ENCODE measurements around the gene EBNA1BP2.
"Not testable (repeated sequence)": the region's sequence is repeated elsewhere in the genome, so short reads cannot be mapped to it uniquely, and the experiment has no call there.

Gene EBNA1BP2

DNA sequence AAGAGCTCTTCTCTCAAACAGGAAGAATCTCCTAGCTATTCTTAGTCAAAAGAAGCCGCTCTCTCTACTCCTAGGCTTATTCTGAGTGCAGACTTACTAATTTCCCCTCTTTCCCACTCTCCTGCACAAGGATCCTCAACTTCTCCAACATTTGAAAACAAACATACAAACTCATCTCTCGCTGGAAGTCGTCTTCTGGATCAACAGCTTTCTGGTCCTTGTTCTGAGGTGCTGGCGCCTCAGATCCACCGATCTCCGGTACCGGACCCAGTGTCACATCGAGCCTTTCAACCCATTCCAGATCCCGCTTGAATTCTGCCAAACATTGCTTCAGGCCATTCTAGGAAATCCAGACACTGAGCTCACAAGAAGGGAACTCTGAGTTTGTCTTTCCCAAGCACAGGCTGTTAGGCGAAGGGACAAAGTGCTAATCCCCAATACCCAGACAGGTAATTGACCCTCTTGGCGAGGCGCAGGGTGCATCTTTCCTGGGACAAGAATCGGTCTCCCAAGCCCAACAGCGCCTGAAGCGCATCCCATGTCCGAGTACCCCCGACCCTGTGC is 696 bp downstream of the EBNA1BP2 start:
- DNase-seq (ENCODE audit: low spot score), result no peak

DNA sequence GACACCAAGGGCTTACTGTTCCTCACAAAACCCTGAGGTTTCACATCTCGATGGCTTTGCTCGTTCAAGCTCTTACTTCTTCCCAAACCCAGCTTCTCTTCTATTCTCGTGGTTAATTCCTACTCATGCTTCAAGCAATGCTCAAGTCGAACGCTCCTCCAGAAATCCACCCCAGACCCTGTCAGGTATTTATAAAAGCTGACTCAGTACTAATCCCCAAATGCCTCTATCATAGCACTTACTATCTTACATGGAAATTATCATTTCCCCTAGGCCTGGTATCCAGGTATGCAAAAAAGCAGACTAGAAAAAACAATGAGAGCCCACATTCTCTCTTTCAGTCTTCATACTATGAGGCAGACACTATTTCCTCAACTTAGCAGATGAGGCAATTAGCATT is 6.3 kb downstream of the EBNA1BP2 start:
- no peak for DNase-seq (ENCODE audit: low spot score)

DNA sequence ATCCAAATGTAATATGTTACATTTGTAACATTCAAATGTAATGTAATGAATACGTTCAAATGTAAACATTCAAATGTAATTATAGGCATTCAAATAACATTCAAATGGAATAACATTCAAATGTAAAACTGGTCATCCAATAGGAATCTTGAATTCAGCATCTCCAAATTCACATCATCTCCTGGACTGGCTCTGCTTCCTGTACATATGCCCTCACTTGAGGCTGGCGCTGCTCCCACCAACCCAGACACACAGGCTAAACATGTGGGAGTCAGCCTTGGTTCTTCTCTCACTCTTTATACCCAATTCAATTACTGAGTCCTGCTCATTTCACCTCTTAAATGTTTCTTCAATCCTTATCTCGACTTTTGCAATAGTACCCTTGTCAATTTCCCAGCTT is 6.9 kb downstream of the EBNA1BP2 start:
- no peak for DNase-seq (ENCODE audit: low spot score)

DNA sequence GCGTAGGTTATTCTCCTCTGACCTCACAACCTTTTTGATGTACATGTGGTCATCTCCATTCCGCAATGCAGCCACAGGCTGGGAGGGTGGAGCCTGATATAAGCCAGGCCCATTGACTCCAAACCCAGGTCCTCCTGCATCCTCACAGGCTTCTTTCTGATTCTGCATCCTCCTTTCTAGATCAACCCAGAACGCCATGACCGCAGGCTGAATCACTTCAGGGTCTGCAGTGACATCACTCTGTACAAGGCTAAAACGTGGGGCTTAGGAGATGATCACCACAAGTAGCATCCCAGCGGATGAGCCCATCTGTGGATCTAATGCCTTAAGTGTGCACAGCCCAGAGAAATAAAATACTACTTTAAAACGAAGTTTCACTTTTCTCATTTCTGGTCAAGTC is 16.1 kb downstream of the EBNA1BP2 start:
- DNase-seq (ENCODE audit: low spot score), result no peak

DNA sequence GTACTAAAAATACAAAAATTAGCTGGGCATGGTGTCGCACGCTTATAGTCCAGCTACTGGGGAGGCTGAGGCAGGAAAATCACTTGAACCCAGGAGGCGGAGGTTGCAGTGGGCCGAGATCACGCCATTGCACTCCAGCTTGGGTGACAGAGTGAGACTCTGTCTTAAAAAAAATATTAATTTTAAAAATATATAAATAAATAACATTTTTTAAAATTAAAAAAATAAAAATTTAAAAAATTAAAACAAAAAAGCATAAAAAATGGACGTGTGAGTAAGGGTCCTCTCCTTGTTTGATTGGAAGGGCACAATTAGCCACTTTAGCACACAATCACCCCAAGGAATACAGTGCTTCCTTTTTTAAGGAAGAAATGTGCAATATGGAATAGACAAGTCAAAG is 18.6 kb downstream of the EBNA1BP2 start:
- no peak for DNase-seq (ENCODE audit: low spot score)

DNA sequence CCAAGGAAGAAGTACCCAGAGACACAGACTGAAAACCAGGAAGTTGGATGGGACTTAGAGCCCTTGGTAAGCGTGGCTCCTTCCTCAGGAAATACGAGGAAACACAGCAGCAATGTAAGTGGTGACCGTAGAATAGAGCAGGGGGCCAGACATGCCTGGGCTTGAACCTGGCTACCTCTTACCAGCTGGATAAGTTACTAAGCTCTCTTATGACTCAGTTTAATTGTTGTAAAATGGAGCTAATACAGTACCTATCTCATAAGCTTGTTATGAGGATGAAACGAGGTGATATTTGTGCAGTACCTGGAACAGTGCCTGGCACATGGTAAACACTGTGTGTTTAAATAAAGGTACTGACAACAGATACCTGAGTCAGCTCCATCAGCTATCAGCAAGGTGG is 19.2 kb downstream of the EBNA1BP2 start:
- DNase-seq (ENCODE audit: low spot score), result peak; percentile 45

DNA sequence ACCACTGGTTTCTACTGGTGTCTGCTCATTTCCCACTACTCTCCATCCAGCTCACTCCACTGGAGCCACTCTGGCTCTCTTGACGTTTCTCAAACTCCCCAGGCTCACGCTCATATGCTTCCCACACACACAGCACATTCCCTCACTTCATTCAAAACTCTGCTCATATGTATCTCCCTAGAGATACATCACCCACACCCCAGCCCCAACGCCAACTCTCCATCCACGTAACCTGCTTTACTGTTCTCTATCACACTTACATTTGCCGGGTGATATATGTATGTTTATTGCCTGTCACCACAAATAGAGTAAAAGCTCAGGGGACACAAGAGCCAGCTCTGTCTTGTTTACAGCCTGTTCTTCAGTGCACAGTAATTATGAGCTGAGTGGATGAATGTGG is 22.2 kb downstream of the EBNA1BP2 start:
- DNase-seq (ENCODE audit: low spot score), result no peak

DNA sequence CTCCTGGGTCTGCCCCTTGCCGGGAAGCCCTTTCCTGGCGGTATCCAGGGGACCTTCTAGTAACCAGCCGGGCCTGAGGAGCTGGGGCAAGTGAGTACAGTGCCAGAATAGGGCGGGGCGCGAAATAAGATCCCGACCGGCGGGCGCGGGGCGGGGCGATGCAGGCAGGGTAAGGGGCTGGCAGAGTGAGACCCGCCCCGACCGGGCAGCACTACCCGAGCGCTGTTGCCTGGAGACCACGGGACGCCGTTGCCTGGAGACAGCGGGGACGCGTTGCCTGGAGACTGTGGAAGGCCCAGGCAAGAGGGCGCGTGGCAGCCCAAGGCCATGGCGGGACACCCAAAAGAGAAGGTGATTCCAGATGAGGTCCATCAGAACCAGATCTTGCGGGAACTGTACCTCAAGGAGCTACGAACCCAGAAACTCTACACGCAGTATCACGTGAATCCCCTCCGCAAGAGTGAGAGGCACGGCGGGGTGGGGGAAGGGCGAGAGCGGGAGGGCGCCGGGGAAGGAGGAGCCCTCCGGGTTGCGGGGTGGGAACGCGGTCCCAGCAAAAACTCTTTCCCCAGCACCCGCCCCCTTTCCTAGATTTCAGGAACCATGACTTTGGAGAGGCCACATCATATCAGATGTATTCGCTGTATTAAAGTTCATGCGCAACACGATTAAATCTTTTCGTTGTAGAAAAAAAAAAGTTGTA is 24.3 kb downstream of the EBNA1BP2 start:
- no peak for DNase-seq (ENCODE audit: low spot score)

DNA sequence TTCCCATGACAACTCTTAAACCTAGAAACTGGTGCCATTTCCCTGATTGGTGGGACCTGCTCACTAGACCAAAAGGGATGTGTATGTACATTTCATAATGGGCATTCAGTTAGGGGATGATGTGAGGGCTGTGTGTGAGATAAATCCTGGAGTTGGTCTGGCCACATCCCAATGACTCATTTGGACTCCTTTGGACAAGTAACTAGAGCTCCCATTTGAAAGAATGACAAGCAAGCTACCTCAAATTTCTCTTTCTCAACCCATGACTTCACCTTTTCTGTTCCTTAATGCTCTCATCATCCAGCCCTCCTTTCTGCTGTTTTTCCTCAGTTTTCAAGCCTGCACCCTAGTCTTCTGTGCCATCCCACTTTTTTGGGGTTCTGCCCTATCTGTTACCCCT is 27.9 kb downstream of the EBNA1BP2 start:
- no peak for DNase-seq (ENCODE audit: low spot score)

DNA sequence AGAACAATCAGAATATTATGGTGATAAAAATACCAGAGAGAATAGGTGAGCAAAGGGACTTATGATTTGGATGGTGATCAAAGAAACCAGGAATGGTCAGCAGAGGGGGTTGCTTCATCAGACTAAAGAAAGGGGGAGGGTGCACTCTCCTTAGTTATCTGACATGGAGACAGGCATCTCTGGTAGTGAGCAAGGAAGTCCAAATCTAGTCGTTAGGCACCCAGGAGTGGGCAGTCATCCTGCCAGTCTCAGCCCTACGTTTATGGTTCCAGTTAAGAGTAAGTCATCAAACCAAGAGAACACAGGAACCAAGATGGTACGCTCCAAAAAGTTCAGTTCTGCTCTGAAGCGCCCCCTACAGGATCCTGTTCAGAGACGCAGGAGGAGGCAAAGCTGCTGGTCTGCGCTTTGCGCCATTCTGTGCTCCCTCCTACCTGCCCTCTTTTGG is 28.6 kb downstream of the EBNA1BP2 start:
- DNase-seq (ENCODE audit: low spot score), result no peak

DNA sequence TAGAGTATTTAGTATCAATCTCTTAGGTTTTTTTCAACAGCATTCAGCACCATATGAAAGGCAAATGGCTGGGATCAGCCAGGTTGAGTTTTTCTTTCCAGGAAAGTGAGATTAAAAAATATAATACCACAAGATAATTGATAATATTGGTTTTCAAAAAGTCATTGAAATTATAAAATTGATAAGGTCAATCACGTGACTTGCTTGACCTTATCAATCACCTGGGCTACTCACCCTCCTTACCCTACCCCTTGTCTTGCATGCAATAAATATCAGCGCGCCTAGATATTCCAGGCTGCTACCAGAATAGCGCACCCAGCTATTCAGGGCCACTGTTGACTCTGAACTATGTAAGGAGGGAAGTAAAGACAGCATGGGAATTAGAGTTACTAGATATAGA is 31.5 kb downstream of the EBNA1BP2 start:
- DNase-seq (ENCODE audit: low spot score), result no peak

DNA sequence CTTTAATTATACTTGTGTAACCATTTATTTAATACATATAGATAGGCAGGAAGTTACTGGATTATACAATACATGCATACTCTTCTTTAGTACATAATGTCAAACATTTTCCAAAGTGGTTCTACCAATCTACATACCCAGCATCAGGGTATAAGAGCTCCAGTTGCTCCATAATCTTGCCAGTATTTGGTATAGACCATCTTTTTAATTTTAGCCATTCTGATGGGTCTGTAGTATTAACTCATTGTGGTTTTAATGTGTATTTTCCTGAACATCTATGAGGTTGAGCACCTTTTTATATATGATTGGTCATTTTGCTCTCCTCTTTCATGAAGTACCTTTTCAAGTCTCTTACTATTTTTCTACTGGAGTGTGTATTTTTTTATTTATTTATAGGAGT is 32.1 kb downstream of the EBNA1BP2 start:
- no peak for DNase-seq (ENCODE audit: low spot score)

DNA sequence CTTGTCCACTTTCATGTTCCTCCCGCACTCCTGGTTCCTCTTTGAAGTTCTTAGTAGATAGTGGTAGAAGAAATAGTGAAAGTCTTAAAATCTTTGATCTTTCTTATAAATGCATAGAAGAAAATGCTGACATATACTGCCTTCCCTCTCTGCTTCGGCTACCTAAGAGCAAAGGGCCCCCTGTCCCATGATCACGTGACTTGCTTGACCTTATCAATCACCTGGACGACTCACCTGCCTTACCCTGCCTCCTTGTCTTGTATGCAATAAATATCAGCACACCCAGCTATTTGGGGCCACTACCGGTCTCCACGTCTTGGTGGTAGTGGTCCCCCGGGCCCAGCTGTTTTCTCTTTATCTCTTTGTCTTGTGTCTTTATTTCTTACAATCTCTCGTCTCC is 32.8 kb downstream of the EBNA1BP2 start:
- not testable (repeated sequence) for DNase-seq (ENCODE audit: low spot score)

DNA sequence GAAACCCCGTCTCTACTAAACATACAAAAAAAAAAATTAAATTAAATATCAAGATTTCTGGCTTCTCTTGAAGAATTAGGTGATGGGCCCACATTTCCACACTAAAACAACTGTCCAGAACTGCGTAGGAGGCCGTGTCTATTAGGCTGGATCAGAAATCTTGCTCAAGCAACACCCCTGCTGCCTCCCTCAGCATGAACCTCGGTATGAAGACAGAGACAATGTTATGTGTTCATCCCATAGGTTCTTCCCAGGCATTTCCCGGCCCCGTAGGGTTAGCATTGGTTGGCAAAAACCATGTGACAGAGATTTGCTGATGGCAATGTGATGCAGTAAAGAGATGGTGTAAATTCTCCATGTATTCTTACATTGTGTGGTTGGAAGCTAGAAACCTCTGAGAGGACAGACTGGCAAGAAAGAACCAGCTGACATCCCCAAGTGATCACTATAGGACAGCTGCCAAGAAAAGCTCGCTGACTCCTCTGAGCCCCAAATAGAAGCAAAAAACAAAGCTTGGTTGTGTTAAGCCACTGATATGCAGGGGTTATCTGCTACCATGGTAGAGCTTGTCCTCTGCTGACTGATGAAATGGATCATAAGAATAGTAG is 34.5 kb downstream of the EBNA1BP2 start:
- DNase-seq (ENCODE audit: low spot score), result no peak

DNA sequence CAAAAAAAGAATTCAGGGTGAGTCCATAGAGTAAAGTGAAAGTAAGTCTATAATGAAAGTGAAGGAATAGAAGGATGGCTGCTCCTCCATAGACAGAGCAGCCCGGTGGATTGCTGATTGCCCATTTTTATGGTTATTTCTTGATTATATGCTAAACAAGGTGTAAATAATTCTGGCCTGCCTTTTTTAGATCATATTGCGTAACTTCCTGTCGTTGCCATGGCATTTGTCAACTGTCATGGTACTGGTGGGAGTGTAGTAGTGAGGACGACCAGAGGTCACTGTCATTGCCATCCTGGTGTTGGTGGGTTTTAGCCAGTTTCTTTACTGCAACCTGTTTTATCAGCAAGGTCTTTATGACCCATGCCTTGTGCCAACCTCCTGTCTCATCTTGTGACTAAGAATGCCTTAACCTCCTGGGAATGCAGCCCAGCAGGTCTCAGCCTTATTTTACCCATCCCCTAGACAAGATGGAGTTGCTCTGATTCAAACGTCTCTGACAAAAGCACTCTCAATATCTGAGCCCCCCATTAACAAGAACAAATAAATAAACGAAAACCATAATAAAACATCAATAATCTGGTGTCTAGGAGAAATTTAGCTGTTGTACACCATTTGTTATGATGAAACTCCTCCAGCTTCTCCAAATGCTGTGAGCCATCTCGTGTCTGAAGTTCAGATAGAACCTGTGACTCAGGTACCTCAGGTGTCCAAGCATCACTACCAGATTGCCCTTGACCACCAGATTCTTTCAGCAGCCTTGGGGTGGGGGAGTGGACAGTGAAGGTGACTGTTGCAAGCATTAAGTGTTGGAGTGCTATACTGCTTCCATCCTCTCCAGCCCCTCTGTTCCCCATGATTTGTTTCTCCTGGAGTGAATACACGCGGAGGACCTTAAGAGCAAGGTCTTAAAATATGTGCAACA is 36.0 kb downstream of the EBNA1BP2 start:
- no peak for DNase-seq (ENCODE audit: low spot score)

DNA sequence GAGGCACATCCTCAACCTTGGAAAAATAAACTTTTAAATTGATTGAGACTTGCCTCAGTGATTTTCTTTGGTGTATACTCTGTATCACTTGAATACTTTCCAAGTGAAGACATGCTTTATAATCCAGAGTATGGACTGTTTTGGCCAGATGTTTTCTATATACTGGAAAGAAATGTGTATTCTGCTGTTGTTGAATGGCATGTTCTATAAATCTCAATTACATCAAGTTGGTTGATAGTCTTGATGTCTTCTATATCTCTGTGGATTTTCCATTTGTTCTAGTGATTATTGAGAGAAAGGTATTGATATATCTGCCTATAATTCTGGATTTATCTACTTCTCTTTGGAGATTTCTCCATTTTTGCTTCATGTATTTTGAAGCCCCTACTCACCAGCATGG is 37.5 kb downstream of the EBNA1BP2 start:
- no peak for DNase-seq (ENCODE audit: low spot score)

DNA sequence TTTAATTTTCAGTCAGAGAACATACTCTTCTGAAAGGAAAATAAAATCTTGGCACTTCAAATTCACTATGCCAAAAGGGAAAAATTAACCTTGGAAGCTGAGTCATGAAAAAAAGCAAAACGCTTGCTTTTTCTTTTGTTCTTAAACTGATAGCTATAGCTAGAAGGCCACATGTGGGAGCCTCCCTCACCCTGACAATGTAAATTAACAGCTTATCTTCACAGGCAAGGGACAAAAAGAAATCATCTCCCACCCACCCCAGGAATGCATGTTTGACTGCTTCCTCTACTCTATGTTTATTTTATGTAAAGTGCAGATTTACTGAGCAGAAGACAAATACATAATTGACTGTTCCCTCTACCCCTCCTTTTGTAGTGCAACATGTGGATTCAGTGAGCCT is 38.0 kb downstream of the EBNA1BP2 start:
- no peak for DNase-seq (ENCODE audit: low spot score)

DNA sequence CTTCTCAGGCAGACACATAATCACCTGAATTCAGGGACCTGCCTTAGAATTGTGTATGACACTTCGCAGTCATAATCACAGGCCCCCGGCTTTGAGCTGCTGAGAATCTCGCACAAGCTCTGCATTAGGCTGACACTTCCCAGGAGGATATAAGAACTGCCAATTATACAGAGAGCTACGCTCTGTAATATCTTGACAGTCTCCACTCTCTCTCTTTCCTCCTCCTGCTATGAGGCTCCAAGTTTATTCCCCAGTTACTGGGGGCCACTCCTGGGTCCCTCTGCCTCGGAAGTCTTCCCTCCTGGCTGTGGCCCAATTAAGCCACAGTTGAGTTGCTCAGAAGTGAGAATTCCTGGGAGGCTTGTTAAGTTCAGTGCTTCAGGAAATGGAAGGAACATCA is 42.7 kb downstream of the EBNA1BP2 start:
- DNase-seq (ENCODE audit: low spot score), result no peak

DNA sequence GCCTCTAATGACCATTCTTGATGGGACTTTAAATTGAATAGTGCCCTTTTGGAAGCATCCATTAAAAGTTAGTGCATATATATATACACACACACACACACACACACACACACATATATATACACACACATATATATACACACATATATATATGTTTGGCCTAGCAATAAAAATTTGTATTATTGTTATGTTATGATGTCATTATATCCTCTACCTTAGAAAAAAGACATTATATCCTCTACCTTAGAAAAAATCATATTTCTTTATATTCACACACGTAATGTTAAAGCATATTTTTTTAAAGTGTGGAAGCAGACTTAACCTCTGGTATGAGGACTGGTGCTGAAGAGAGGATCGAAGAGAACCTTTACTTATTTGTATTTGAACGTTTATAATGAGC is 43.3 kb downstream of the EBNA1BP2 start:
- DNase-seq (ENCODE audit: low spot score), result no peak

DNA sequence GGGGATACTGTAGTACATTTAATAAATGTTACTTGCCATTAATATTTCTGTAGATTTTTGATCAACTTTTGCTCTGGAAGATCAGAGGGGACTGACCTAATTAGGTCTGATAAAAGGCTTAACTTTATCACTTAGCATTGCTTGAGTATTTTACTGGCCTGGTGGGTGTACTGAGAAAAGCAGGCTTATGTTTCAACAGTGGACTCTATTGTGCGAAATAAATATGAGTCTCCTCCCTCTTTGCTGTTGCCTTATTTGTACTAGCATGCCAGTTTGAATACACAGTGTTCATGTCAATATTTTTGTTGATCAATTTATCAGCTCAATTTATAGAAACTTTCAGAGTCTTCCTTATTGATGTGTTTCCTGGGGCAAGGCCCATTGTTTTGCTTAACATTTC is 49.1 kb downstream of the EBNA1BP2 start:
- no peak for DNase-seq (ENCODE audit: low spot score)

DNA sequence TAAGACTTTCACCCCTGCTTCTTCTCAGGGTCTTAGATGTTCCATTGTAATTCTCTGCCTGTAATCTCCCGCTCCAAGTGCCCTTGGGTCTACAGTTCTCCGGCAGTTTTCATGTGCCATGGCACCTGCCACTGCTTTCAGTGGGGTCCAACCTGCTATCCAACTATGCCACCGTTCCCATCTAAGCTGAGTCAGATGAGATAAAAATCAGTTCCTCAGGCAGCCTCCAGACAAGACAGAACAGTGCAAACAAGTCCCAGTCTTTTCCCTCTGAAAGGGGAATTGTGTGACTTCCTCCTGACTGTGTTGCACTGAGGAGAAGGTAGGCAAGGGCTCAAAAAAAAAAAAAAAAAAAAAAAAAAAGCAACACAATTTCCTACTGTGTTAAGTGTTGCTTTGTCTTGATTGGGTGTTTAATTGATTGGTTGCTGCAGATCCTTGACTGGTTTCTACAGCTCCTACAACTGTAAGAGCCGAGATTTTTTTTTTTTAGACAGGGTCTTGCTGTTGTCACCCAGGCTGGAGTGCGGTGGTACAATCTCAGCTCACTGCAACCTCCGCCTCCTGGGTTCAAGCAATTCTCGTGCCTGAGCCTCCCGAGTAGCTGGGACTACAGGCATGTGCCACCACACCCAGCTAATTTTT is 50.7 kb downstream of the EBNA1BP2 start:
- no peak for DNase-seq (ENCODE audit: low spot score)

DNA sequence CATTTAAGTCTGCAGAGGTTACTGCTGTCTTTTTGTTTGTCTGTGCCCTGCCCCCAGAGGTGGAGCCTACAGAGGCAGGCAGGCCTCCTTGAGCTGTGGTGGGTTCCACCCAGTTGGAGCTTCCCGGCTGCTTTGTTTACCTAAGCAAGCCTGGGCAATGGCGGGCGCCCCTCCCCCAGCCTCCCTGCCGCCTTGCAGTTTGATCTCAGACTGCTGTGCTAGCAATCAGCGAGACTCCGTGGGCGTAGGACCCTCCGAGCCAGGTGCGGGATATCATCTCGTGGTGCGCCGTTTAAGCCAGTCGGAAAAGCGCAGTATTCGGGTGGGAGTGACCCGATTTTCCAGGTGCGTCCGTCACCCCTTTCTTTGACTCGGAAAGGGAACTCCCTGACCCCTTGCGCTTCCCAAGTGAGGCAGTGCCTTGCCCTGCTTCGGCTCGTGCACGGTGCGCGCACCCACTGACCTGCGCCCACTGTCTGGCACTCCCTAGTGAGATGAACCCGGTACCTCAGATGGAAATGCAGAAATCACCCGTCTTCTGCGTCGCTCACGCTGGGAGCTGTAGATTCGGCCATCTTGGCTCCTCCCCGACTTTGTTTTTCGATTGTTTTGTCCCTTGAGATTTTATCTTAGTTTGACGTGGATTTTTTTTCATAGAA is 52.0 kb downstream of the EBNA1BP2 start:
- peak; percentile 14 for DNase-seq (ENCODE audit: low spot score)
